ENCODE measurements around the gene FOCAD.

The FOCAD gene

GRCh38 chr9:20880675-20881074, 196.6 kb downstream of the FOCAD start:
- no peak for DNase-seq (ENCODE audit: low spot score)

- DNase-seq (ENCODE audit: low spot score): no peak
Observed at GRCh38 chr9:20884985-20885593, 201.0 kb downstream of the FOCAD start.

GRCh38 chr9:20898885-20899554, 215.0 kb downstream of the FOCAD start:
- DNase-seq (ENCODE audit: low spot score): no peak

- no peak for DNase-seq (ENCODE audit: low spot score)
Observed at GRCh38 chr9:20903212-20903611, 219.2 kb downstream of the FOCAD start.

- no peak for DNase-seq (ENCODE audit: low spot score)
Observed at GRCh38 chr9:20904995-20905394, 220.9 kb downstream of the FOCAD start.

GRCh38 chr9:20906326-20906725, 222.3 kb downstream of the FOCAD start:
- no peak for DNase-seq (ENCODE audit: low spot score)

- no peak for DNase-seq (ENCODE audit: low spot score)
Observed at GRCh38 chr9:20908461-20908860, 224.4 kb downstream of the FOCAD start.

GRCh38 chr9:20914556-20914955, 230.5 kb downstream of the FOCAD start:
- DNase-seq (ENCODE audit: low spot score): no peak

GRCh38 chr9:20921362-20921761, 237.3 kb downstream of the FOCAD start:
- no peak for DNase-seq (ENCODE audit: low spot score)

GRCh38 chr9:20925256-20926045, 241.4 kb downstream of the FOCAD start:
- no peak for DNase-seq (ENCODE audit: low spot score)

- DNase-seq (ENCODE audit: low spot score): peak; percentile 47
Observed at GRCh38 chr9:20929276-20929675, 245.2 kb downstream of the FOCAD start.

- no peak for DNase-seq (ENCODE audit: low spot score)
Observed at GRCh38 chr9:20930836-20931235, 246.8 kb downstream of the FOCAD start.

GRCh38 chr9:20940447-20941173, 256.6 kb downstream of the FOCAD start:
- no peak for DNase-seq (ENCODE audit: low spot score)

GRCh38 chr9:20941174-20941690, 257.2 kb downstream of the FOCAD start:
- DNase-seq (ENCODE audit: low spot score): peak; percentile 60

GRCh38 chr9:20944507-20944906, 260.4 kb downstream of the FOCAD start:
- no peak for DNase-seq (ENCODE audit: low spot score)

- DNase-seq (ENCODE audit: low spot score): peak; percentile 29
Observed at GRCh38 chr9:20945269-20945668, 261.2 kb downstream of the FOCAD start.

- DNase-seq (ENCODE audit: low spot score): no peak
Observed at GRCh38 chr9:20945856-20946255, 261.8 kb downstream of the FOCAD start.

- no peak for DNase-seq (ENCODE audit: low spot score)
Observed at GRCh38 chr9:20948703-20949102, 264.6 kb downstream of the FOCAD start.

GRCh38 chr9:20950707-20951106, 266.6 kb downstream of the FOCAD start:
- no peak for DNase-seq (ENCODE audit: low spot score)

GRCh38 chr9:20962536-20963225, 278.6 kb downstream of the FOCAD start:
- DNase-seq (ENCODE audit: low spot score): no peak

GRCh38 chr9:20972684-20973083, 288.6 kb downstream of the FOCAD start:
- no peak for DNase-seq (ENCODE audit: low spot score)

All from putamen (tissue), 1 donor.